Stimulated activated CD4-positive, alpha-beta T cell treated with anti-CD3 and anti-CD28 coated beads, Interleukin-1b, Interleukin-23, amount 100 ng/mL, for 4 hours (primary cell): Measurements from ENCODE around the gene BRICD5.
A peak's percentile ranks its signal among the peaks of the same experiment; 100 is the strongest.

Experiments used
- DNase-seq, 2 donors: peaks; one replicate each; pipeline ENCODE4 v3.0.0-alpha.2; 2020; ENCODE audit warnings: low read depth in 2 of 2

Gene BRICD5

DNA sequence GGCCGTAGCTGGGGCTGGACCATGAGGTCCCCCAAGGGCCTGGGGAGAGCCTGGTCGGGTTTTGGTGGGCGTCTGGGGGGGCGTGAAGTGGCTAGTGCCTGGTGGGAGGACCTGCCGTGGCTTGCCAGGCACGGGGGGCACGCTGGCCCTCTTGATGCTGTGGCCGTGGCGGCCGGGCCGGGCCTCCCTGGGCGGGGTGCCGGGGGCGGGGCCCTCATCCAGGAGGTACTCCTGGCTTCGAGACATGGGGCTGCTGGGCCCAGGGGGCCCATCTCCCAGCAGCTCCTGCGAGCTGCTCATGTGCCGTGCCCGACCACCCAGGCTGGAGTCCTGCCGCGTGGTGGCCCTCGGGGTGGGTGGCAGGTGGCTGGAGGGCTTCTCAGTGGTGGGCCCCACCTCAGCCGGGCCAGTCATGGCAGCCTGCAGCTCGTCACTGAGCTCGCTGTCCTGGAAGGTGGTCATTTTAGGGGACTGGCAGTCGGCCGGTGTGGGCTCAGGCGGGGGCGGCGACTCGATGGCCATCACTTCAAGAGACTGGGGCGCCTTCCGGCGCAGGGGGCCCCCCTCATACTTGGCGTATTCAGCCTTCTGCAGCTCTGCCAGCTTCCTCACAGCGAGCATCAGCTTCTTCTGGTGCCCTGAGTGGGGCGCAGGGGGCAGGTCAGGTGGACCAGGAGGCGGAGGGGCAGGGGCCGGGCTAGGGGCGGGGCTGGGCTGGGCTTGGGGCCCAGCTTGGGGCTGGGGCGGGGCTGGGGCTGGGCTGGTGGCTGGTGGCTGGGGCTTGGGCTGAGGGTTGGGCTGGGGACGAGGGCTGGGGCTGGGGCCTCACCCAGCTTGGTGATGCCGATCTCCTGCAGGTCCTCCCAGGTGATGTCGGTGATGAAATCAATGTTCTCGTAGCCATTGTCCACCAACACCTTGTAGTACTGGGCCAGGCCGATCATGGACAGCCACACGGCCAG is 29.4 kb downstream of the BRICD5 start:
- DNase-seq, result no peak

GRCh38 chr16:2180461-2180860 is 30.2 kb downstream of the BRICD5 start:
- no peak for DNase-seq

- no peak for DNase-seq
Measured at GRCh38 chr16:2179576-2179975, 31.1 kb downstream of the BRICD5 start.

GRCh38 chr16:2179107-2179501 is 31.6 kb downstream of the BRICD5 start:
- DNase-seq, result no peak

DNA sequence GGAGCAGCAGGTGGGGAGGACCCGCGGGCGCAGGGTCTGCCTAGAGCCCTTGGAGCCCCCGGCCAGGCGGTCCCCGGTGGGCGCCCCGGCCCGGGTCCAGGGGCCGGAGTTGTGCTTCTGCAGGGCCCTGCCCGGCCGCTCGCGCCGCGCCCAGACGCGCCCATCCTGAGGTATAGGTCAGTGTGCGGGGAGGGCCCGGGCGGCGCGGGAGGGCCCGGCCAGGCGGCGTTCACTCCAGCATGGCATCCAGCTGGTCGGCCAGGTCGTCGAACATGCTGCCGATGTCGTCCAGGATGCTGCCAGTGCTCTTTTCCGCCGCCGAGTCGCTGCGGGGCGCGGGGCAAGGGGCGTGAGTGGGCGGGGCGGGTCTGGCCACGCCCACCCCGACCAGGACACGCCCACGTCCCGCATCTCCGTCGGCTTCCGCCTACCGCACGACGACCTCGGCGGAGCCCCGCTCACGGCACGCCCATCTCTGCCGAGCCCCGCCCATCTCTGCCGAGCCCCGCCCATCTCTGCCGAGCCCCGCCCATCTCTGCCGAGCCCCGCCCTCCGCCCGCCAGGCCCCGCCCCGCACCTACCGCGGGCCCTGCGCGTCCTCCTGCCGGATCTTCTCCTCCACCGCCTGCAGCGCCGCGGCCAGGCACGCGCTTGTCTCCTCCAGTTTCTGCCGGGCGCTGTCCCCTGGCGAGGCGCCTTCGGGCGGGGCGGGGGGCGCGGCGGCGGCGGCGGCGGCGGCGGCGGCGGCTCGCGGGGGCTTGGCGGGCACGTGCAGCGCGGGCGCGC is 32.1 kb downstream of the BRICD5 start:
- peak in 1 of 2 donors; percentile 22 for DNase-seq

GRCh38 chr16:2177561-2177960 is 33.1 kb downstream of the BRICD5 start:
- DNase-seq, result no peak

DNA sequence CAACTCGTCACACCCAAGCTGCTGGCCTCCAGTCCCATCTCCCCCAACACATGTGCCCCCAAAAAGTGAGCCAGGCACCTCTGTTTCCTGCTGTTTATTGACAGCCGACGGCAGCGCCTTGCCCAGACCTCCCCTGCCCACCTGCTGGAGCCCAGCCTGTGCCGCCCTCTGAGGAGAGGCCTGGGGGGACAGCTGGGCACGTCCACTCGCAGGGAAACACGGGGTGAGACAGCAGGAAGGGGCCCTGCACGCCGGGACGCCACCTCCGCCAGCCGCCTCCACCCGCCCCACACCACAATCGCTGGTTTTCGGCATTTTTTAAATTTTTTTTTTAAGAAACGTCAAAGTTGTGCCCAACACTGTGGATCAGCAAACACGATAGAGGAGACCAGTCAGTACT is 33.6 kb downstream of the BRICD5 start:
- no peak for DNase-seq

GRCh38 chr16:2176047-2176446 is 34.6 kb downstream of the BRICD5 start:
- no peak for DNase-seq

DNA sequence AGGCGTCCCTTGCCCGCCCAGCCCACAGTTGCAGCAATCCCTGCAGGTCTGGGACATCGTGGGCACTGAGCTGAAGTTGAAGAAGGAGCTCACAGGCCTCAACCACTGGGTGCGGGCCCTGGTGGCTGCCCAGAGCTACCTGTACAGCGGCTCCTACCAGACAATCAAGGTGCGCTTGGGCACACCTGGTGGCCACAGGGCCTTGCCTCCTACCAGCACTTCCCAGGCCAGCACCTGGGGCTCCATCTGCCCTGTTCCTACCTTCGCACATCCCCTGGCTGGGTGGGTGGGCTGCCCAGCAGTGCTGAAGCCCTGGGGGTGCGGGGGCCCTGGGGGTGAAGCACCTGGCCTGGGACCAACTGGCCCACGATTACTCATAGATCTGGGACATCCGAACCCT is 35.2 kb downstream of the BRICD5 start:
- no peak for DNase-seq

- DNase-seq, result no peak
Measured at GRCh38 chr16:2174396-2175131, 36.1 kb downstream of the BRICD5 start.

DNA sequence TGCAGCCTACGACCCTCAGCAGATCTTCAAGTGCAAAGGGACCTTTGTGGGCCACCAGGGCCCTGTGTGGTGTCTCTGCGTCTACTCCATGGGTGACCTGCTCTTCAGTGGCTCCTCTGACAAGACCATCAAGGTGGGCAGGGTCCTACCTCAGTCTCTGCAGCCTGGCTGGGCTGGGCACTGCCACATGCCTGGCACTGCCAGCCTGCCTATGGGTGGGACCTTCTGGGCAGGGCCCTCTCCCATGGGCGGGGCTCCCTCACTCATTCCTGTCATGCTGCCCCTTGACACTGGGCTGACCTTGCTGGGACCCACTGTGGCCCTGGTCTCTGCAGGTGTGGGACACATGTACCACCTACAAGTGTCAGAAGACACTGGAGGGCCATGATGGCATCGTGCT is 36.7 kb downstream of the BRICD5 start:
- DNase-seq, result no peak

- DNase-seq, result no peak
Measured at GRCh38 chr16:2173366-2173765, 37.3 kb downstream of the BRICD5 start.

DNA sequence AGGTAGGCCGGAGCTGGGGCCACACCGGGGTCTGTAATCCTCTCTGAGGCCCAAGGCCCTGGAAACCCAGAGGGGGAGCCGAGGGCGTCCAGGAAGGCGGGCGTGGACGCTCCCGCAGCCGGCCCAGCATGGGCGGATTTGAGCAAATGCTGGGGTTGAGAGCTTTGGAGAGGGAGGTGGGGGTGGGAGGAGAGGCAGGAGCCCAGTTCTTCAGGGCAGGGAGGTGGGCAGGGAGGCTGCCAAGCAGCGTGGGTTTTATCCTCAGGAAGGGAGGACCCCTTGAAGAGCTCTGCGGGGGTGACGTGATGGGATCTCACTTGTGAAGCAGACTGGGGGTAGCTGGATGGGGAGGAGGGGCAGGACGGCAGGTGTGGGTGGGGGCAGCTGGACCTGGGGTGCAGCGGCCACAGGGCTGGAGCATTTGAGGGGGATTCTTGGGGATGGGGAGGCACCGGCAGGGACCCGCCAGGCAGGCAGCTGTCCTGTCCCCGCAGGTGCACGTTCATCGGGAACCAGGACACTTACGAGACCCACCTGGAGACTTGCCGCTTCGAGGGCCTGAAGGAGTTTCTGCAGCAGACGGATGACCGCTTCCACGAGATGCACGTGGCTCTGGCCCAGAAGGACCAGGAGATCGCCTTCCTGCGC is 37.9 kb downstream of the BRICD5 start:
- DNase-seq, result no peak

- DNase-seq, result no peak
Measured at GRCh38 chr16:2171601-2172178, 39.0 kb downstream of the BRICD5 start.

GRCh38 chr16:2170587-2171435 is 39.9 kb downstream of the BRICD5 start:
- no peak for DNase-seq

DNA sequence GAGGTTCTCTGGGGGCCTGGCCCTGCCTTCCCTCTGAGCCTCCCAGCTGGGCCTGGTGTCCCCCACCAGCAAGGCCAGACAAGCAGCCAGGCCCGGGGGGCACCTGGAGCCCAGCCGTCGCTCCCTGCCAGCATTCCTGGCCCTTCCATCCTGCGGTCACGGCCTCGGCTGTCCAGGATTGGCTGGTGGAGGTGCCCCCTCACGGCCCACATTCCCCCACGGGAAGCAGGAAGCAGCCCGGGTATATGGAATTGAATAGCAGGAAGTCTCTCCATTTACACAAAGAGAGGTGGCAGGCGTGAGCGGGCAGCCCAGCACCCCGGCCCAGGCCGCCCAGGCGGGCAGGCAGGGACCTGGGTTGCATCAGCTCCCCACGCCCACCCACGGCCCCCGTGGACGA is 40.6 kb downstream of the BRICD5 start:
- no peak for DNase-seq

DNA sequence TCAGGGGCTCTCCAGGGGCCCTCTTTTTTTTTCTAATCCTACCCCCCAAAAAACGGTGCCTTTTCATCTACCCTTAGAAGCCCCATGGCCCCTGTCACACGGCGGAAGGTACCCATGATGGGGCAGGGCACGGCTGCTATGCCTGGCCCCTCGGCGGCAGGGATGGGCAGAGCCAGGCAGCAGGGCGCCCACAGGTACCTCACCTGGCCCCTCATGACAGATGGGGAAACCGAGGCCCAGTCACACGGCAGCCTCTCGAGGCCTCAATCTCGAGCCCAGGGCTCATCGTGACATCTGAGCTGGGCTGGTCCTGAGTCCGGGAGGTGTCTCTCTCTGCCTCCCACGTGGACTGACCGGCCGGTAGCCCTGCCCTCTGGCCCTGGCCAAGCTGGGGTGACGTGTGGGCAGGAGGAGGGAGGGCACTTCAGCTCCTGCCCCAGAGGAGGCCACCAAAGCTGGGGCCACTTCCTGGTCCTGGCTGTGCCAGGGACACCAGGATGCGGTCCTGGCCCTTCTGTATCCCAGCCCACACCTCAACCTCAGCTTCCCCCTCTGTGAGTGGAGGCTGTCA is 43.5 kb downstream of the BRICD5 start:
- DNase-seq, result no peak

GRCh38 chr16:2166263-2167067 is 44.2 kb downstream of the BRICD5 start:
- no peak for DNase-seq

DNA sequence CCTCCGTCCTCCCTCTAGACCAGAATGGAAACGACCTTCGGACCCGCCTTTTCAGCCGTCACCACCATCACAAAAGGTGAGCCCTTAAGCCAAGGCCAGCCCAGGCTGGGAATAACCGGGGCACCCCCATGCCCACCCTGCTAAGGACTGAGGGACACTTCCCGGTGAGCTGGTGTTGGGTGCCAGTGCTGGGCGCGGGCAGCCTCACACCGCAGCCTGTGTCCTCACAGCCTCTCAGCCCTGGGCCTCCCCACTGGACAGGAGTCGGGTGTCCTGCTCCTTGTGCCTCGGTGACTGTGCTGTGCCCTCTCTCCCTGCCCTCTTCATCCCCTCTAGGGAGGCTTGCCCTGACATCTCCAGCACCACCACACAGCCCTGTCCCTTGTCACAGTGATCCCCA is 44.8 kb downstream of the BRICD5 start:
- no peak for DNase-seq
